GM12892 (cell line): ENCODE measurements around the gene SLC35A5.

Experiments used
- POLR2AphosphoS5 ChIP-seq: IDR thresholded peaks from 2 replicates; pipeline ENCODE4 v1.6.1; 2011; ENCODE audit warnings: low read depth, low read length, control low read depth
- TAF1 ChIP-seq: IDR thresholded peaks from 2 replicates; pipeline ENCODE4 v1.6.1; 2011; ENCODE audit warnings: low read depth, mild to moderate bottlenecking, control low read depth, low read length, borderline replicate concordance

DNA sequence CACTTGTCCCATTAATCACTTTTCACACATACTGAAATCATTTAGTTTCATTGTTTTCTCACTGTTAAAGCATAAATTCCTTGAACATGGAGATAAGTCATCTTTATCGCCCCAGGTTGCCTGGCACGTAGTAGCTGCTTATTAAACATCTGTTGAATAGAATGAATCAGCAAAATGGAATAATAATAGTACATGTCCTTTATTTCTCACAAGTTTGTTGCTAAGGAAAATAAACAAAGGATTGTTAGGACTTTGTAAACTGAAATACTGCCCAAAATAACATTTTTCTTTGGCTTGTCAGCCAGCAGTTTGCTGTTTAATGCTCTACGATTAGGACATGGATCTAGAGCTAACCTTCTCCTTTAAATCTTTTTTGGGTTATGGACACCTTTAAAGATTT is 17.9 kb downstream of the SLC35A5 start:
- TF ChIP-seq POLR2AphosphoS5 (no peak), TAF1 (no peak)
